ENCODE results near the gene TRIO.

GRCh38 chr5:14310901-14311300, 167.8 kb downstream of the TRIO start:
- TF ChIP-seq CTCF (IDR thresholded peaks at IDR 0.05; ENCODE audit: poor library complexity) (no peak), EZH2 (IDR thresholded peaks at IDR 0.05; ENCODE audit: borderline replicate concordance) (no peak), EZH2phosphoT487 (IDR thresholded peaks at IDR 0.05; ENCODE audit: low read depth, severe bottlenecking, unreplicated experiment) (no peak)
